Ramos (cell line): ENCODE results near the gene C19orf12.
"Not testable (repeated sequence)": the region's sequence is repeated elsewhere in the genome, so short reads cannot be mapped to it uniquely, and the experiment has no call there.

Experiments used
- in situ Hi-C: fragments of 300-500 bp; cut with MboI; formaldehyde crosslinking; loops from one replicate; pipeline ENCODE4 v1.14.3; 2022; ENCODE audit warnings: low sequenced_read_pairs; ENCODE audit not compliant: unreplicated experiment

C19orf12 gene

DNA sequence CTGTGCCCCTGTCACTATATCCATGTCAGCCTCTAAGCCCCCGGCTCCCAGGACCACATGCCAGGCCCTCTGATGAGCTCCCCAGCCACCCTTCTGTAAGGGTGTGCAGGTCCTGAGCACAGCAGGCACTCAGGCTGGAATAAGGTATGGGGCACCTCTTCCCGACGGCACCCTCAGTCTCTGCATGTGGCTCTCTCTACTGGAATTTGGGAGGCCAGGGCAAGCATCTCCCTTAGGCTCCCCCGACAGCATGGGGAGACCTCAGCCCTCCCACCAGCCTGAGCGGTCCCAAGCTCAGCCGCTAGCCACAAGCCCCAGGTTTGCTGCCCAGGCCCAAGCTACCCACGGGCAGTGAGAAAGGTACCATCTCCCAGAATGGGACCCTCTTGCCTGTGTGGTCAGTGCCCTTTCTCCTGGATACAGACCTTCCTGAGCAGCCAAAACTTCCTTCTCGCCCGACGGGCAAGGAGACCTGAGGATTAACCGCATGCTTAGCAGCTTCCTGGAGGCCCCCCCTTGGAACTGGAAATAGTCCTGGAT lies 22.5 kb upstream of the C19orf12 start:
- in situ Hi-C loops: no loop called here

DNA sequence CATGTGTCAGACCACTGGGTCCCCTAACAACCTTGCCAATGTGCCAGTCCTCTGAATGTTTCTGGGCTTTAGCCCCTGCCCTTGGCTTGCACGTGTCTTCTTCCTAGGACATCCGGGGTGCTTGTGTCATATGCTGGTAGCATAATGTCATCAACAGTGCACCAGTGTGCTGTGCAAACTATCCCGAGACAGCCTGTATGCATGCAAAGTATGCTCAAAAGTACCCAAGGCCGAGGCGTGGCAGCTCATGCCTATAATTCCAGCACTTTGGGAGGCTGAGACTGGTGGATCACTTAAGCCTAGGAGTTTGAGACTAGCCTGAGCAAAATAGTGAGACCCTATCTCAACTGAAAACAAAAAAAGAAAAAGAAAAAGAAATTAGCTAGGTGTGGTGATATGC lies 20.8 kb upstream of the C19orf12 start:
- in situ Hi-C loops: no loop called here

DNA sequence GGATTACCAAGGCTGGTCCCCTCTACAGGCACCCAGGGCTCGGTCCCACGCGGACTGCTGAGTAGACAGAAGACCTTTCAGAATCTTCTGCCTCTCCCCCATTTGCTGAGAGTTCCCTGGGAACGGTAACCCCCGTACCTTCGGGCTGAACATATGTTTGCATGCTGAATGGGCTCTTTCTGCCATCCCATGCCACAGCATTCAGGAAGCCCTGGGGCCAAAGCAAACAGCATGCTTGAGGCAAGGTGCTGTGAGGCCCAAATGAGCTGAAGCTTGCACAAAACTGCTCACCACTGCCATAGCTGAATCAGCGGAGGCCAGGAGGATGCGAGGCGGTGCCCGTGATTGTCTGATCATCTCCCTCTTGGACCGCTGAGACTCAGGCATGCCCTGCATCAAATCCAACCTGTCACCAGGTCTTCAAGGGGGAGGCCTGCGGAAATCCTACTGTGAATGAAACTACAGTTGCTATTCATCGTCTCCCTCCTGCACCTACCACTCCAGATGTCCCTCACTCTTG lies 16.3 kb upstream of the C19orf12 start:
- in situ Hi-C loops: loop anchor here (5.0 kb wide), 1 partner anchor 141 kb away; no protein-coding TSS in a partner anchor

DNA sequence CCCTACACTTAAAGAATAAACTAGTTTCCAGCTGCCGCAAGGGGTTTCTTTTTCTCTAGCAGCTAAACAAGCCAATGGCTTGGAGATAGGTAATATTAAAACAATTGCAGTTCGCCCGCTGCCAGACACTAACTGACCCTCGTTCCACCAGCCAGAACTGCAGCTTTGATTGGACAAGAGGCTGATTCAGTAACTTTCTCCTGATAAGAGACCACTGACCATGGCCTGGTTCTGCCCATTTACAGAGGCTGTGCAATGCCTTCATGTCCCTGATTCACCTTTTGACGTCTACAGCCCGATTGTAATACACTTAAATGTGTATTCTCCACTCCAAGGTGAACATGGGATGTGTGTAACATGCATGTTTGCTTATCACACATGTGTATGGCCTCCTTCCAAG lies 12.8 kb upstream of the C19orf12 start:
- in situ Hi-C loops: no loop called here

DNA sequence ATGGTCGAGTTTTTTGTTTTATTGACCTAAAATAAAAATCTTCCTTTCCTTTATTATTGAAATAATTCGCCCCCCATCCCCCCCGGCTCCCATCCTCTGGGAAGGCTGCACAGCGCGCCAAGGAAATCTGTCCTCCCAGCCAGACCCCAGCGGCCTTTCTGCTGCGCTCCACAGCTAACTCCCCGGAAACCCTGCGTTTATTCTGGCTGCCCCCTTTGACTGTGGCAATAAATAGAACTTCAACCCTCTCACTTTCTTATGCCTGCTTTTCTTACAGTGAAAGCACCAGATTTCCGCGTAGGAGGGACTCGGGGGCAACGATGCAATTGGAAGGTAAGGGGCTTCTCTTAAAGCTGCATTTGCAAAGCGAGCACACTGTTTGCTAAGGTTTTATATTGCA lies 9.7 kb upstream of the C19orf12 start:
- in situ Hi-C loops: no loop called here

DNA sequence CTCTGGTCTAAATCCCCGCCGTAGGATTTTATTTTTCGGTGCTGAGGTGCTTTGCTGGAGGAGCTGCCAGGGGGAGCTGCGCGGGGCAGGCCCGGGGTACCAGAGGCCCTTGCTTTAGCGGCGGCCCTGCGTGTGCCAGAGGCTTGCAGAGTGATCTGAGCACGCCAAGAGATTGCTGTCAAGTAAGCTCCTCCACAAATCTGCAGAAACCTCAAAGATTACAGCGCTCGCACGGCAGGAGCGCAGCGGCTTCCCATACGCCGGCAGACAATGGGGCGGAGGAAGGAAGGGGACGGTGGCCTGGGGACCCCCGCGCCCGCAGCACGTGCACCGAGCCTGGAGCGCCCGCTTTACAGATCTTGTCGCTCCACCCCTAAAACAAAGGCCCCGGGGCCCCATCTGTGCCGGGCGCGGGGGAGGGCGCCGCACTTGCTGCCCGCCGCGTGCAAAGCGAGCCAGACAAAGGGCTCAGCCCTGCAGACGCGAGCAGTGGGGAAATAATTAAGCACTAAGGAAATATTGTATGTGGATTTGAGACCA lies 9.1 kb upstream of the C19orf12 start:
- in situ Hi-C loops: no loop called here

DNA sequence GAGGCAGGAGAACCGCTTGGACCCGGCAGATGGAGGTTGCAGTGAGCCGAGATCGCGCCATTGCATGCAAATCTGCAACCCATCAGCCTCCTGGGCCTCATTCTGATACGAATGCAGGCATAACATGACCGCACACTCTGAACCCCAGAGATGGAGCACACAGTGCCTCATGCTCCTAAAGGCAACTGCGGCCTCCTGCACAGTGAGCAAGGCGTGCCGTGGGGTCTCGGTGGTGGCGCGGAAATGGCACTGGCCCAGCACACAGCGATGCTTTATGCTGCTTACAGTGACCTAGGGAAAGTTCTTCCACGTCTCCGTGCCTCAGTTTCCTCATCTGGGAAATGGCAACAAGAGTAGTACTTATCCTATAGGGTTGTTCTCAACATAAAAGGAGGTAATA lies 2.0 kb upstream of the C19orf12 start:
- in situ Hi-C loops: no loop called here

DNA sequence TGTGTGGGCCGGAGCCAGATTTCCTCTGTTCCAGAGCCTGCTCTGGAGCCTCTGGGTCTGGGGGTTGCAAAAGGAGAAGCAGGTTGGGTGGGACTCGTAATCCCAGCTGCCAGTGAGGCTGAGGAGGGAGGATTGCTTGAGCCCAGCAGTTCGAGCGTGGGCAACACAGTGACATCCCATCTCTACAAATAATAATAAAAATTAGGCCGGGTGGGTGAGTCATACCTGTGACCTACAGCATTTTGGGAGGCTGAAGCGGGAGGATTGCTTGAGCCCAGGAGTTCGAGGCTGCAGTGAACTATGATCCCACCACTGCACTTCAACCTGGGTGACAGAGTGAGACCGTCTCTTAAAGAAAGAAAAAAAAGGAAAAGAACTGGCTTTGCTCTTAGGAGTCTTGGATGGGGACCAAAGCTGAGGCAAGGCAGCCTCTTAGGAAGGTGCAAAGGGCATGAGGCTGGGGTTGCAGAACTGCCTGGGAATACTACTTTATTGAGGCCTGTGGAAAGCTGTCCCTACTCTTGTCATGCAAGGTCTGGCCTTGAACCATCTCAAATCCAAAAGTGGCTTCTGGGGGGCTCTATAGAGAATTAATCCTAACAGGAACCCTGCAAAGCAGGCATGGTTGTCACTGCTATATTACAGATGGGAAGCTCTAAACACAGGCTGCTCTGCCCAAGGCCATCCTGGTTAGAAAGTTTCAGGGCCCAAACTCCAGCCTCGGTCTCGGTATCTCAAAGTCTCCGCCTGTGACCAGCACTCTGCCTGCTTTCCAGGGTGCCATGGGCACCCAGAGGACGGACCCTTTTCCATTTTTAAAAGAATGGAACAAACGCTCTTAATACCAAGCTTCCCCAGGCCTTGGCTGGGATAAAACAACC lies 880 bp upstream of the C19orf12 start:
- in situ Hi-C loops: no loop called here

DNA sequence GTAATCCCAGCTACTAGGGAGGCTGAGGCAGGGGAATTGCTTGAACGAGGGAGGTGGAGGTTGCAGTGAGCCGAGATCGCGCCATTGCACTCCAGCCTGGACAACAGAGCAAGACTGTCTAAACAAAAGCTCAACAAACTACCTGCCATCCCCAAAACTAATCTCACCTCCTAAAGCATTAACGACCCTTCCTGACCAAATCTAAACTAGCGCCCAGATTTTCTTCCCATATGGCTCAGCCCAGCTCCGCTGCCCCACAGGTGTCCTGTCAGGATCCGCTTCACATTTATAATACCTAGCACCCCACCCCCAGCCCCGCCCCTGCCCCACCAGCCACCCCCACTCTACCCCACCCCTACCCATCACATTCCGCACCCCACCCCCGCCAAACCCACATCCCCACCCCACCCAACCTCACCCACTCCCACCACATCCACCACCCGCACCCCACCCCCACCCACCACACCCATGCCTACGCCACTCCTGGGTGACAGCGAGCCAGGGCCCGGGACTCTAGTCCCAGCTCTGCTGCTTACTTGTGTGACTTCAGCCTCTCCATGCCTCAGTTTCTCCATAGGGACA lies 599 bp downstream of the C19orf12 start:
- in situ Hi-C loops: loop anchor here (5.0 kb wide), 1 partner anchor 102 kb away; no protein-coding TSS in a partner anchor

DNA sequence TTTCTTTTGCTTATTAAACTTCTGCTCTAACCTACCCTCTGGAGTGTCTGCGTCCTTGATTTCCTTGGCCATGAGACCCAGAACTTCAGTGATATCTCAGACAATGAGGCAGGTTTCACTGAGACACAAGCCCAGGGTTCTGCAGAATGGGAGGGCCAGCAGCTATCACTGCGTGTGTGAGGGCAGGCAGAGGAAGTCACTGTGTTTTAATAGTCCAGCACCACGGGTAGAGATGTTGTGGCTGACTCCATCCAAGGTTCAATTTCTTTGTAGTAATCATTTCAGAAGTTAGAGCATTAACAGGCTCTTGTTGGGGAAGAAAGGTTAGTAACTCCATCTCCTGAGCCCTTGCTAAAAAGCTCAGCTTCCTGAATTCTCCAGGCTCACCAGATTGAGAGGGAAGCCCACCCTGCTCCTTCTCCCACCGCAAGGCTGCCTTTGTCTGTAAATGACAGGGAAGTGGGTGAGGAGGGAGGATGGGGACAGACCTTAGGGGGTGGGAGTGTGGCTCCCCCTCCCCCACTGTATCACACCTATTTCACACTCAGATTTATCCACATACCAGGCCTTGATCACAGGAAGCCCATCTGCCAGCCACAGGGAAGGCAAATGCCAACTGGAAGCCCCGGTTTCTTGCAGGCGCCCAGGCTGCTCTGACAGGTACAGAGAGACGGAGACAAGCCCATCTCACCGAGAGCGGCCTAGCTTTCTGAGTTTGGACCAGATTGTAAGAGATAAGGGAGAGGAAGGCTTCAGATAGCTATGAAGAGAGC lies 2.1 kb downstream of the C19orf12 start:
- in situ Hi-C loops: loop anchor here (5.0 kb wide), 1 partner anchor 101 kb away; no protein-coding TSS in a partner anchor

DNA sequence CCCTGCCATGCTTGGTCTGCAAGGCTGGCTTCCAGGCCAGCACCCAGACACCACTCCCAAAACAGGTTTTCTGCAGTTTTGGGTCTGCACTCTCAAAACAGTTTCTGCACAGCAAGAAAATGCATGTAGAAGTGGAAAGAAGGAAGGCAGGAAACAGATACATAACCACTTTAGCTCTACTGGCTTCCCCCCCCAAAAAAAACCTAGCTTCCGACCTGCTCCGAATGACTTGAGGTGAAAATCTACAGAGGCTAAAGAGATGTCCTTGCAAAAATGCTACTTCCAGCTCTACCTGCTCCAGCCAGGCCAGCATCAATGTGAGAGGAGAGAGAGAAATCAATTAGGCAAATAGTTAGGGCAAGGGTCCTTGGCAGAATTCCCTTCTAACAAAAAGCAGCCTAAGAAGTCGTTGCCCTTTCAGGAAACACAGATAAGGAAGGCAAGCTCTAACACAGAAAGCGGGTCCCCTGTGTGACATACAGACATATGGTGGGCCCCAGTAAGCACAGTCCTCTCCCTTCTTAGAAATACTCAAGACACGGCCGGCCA lies 3.4 kb downstream of the C19orf12 start:
- in situ Hi-C loops: loop anchor here (5.0 kb wide), 1 partner anchor 99 kb away; no protein-coding TSS in a partner anchor

DNA sequence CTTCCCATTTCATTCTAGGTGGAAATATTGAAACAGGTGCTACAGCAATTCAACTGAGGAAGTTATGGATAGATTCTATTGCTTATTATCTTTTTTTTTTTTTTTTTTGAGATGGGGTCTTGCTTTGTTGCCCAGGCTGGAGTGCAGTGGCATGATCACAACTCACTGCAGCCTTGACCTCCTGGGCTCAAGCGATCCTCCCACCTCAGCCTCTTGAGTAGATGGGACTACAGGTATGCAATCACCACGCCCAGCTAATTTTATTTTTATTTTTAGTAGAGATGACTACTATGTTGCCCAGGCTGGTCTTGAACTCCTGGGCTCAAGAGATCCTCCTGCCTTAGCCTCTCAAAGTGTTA lies 5.6 kb downstream of the C19orf12 start:
- in situ Hi-C loops: not testable (repeated sequence)

DNA sequence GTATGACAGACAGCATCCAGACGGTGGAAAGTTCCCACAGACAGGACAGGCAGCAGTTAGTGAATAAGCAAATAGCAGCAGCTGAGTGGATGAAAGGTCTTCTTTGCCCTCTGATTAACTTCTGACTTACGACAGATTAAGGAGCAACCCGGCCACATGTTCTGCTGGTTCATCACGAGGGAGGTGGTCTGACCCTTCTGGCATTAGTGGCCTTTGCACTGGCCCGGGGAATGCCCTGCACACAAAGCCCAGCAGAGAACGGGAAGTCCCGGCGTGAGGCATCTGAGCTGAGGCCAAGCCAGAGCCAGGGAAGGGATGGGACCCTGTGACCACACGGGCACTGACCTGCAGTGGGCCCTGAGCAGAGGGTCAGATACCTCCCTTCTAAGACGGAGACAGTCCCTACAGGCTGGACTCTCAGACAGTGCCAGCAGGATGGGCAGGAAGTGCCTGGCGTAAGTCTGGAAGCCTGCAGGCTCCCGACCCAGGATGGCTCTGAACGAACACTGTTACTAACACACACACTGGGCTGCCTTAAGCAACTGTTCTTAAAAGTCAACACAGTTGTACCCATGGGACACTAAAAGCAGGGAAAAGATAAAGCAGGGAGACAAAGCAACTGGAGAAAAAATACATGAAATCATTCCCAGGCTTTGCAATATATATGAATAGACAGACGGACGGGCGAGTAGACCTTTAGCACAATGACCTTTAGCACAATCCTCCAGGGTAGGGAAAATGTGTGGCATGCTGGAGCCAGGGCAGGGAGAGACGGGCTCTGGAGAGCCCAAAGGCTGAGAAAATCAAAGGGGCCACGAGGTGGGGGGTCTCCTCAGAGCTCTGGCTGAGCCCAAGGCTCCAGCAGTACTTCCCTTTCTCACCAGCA lies 6.3 kb downstream of the C19orf12 start:
- in situ Hi-C loops: no loop called here

DNA sequence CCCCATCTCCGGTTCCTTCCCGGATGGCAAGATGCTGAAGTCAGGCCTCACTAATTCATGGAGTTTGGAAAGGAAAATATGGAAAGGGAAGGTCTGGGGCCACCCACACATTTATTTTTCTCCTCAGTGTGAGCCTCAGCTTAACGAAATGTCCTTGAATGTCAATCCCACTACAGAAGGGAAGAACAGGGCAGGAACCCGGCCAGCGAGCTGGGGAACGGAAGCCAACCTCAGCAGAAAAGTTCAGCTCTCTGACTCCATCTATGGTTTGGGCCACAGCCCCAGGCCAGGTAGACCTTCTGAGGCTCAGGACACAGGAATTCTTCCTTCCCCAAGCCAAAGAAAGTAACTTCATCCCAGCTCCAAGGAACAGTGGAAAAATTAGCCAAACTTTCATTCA lies 8.4 kb downstream of the C19orf12 start:
- in situ Hi-C loops: no loop called here

DNA sequence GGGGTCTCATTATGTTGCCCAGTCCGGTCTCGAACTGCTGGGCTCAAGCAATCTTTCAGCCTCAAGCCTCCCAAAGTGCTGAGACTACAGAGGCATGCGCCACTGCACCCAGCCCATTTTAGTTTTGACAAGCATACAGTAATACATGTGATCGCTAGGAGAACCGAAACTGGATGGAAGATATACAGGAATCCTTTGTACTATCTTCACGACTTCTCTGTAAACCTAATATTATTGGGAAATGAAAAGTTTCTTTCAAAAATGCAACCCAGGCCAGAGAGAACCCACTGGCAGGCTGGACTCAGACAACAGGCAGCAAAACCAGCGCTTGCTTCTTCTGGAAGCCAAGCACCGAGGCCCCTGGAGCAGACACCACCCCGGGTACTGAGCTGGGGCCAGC lies 9.4 kb downstream of the C19orf12 start:
- in situ Hi-C loops: no loop called here

DNA sequence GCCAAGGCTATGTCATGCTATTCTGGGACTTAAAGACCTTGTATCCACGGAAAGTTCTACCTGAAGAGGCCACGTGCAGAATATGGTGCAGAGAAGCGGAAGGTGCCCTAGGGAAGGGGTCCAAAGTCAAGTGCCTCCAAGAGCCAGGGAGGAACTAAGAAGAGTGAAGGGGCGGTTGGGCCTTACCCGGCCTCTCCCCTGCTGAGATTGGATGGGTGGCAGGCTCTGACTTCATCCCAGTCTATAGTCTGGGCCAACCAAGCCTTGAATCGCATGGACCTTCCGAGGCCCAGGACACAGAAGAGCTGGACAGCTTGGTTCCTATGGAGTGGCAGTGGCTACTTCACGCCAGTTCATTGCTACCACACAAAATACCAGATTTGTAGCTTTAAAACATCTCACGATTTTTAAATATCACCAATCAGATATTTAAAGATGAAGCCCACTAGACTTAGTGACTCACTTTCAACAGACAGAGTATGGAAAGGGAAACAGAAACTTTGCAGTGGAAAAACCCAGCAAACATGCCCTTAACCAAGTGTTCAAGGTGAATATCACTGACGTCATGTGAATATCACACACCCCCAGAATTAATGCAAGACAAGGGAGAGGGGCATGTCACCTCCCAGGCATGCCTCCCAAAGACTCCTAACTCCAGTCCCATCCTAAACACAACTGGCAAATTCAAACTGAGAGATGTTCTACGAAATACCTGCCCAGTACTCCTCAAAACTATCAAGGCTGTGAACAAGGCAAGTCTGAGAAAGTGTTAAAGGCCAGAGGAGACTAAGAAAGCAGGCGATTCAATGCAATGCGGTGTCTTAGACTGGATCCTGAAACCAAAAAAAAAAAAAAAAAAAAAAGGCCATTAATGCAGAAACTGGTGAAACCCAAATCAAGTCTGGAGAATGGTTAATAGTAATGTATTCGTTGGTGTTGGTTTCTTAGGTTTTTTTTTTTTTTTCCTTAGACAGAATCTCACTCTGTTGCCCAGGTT lies 10.2 kb downstream of the C19orf12 start:
- in situ Hi-C loops: no loop called here

DNA sequence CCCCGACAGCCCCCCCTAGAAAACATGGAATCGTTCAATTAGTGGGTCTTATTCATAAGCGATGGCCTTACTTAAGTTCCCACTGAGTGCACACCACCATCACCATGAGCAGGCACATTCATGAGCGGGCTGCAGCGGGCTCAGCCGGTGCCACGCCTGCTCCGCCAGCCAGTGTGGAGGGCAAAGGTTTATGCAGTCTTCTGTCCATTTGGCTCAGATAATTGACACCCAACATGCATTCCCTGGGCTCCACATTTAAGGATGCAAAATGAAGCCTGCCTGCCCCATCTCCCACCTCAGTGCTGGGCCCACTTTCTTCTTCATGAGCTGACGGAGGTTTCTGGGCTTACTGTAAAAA lies 12.1 kb downstream of the C19orf12 start:
- in situ Hi-C loops: no loop called here
